Measurements from ENCODE around the gene FAHD1.

DNA sequence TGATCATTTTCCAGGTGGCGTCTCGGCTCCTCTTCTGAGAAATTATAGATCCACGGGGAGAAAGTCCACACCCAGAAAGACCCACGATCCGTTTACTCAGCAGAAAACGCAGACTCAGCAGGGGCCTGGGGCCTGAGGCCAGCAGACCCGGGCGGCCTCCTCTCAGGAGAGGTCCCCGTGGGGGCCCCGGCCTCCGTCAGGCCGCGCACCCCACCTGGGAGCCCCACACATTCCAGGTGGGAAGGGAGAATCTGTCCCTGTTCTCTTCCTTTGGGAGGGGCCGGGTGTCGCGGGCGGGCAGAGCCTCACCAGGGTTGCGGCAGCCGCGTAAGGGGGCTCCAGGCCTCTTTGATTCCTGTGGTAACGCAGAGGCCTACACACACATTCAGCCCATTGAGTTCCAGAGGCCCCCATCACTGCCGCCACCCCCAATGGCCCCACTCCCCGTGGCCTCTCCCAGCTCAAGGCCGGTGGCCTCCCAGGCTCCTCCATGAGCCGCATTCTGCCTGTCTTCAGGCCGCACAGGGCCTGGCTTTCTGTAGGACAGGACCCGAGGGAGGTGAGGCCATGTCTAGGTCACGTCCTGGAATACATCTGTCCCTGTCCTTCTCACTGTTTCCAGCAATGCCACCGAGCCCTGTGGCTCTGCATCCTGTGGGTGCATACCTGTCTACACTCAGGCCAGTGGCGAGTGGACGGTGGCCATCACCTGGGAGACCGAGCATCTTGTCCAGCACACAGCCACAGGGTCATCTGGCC is 31.9 kb upstream of the FAHD1 start:
- TF ChIP-seq, protein P1, sequence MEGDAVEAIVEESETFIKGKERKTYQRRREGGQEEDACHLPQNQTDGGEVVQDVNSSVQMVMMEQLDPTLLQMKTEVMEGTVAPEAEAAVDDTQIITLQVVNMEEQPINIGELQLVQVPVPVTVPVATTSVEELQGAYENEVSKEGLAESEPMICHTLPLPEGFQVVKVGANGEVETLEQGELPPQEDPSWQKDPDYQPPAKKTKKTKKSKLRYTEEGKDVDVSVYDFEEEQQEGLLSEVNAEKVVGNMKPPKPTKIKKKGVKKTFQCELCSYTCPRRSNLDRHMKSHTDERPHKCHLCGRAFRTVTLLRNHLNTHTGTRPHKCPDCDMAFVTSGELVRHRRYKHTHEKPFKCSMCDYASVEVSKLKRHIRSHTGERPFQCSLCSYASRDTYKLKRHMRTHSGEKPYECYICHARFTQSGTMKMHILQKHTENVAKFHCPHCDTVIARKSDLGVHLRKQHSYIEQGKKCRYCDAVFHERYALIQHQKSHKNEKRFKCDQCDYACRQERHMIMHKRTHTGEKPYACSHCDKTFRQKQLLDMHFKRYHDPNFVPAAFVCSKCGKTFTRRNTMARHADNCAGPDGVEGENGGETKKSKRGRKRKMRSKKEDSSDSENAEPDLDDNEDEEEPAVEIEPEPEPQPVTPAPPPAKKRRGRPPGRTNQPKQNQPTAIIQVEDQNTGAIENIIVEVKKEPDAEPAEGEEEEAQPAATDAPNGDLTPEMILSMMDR (IDR thresholded peaks at IDR 0.05) = no peak
- no peak for TF ChIP-seq POLR2A (IDR thresholded peaks at IDR 0.05)
